Ishikawa (cell line): ENCODE data around the gene BIRC2.

Experiments
- CEBPB ChIP-seq: IDR thresholded peaks from 2 replicates; pipeline ENCODE4 v1.6.1; 2012
- CREB1 ChIP-seq: IDR thresholded peaks from 2 replicates; pipeline ENCODE4 v1.6.1; 2012; ENCODE audit warnings: low read depth
- EGR1 ChIP-seq: IDR thresholded peaks from 2 replicates; pipeline ENCODE4 v1.6.1; 2012
- EP300 ChIP-seq: IDR thresholded peaks from 2 replicates; pipeline ENCODE4 v1.6.1; 2012; ENCODE audit warnings: borderline replicate concordance
- FOXM1 ChIP-seq: IDR thresholded peaks from 2 replicates; pipeline ENCODE4 v1.6.1; 2012; ENCODE audit warnings: low read depth, borderline replicate concordance
- NFIC ChIP-seq: IDR thresholded peaks from 2 replicates; pipeline ENCODE4 v1.6.1; 2012
- RAD21 ChIP-seq: IDR thresholded peaks from 2 replicates; pipeline ENCODE4 v1.6.1; 2012; ENCODE audit warnings: low read depth
- TAF1 ChIP-seq: IDR thresholded peaks from 2 replicates; pipeline ENCODE4 v1.6.1; 2012; ENCODE audit warnings: low read depth, mild to moderate bottlenecking
- TCF12 ChIP-seq: IDR thresholded peaks from 2 replicates; pipeline ENCODE4 v1.6.1; 2012; ENCODE audit warnings: low read depth
- TEAD4 ChIP-seq: IDR thresholded peaks from 2 replicates; pipeline ENCODE4 v1.6.1; 2012
- YY1 ChIP-seq: IDR thresholded peaks from 2 replicates; pipeline ENCODE4 v1.6.1; 2012; ENCODE audit warnings: low read depth
- ZBTB7A ChIP-seq: IDR thresholded peaks from 2 replicates; pipeline ENCODE4 v1.6.1; 2012; ENCODE audit warnings: low read depth
- TF ChIP-seq, protein P1 (sequence below): IDR thresholded peaks from 2 replicates; pipeline ENCODE4 v1.6.1; 2012; ENCODE audit warnings: low read depth, mild to moderate bottlenecking
- TF ChIP-seq, protein P2 (sequence below): IDR thresholded peaks from 2 replicates; pipeline ENCODE4 v1.6.1; 2012
- TF ChIP-seq, protein P3 (sequence below): IDR thresholded peaks from 2 replicates; pipeline ENCODE4 v1.6.1; 2012

Gene BIRC2

DNA sequence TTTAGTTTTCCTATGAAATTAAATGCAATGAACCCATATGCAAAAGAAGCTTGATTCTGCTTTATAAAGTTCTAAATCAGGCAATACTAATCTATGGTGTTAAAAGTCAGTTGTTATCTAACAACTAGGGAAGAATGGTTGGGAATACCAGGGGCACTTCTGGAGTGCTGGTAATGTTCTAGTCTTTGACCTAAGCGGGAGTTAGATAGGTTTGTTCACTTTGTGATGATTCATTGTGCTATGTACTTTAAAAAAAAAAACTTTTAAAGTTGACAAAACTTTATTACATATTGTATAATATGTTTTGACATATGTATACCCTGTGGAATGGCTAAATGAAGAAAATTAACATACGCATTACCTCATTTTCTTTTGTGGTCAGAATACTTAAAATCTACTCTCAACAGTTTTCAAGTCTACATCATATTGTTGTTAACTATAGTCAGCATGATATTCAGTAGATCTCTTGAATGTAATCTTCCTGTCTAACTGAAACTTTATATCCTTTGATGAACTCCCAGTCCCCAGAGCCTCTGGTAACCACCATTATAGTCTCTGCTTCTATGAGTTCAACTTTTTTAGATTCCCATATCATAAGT is 39.2 kb downstream of the BIRC2 start:
- TF ChIP-seq EGR1 = no peak
- no peak for TF ChIP-seq TCF12
- no peak for TF ChIP-seq YY1
- TF ChIP-seq, protein P1, sequence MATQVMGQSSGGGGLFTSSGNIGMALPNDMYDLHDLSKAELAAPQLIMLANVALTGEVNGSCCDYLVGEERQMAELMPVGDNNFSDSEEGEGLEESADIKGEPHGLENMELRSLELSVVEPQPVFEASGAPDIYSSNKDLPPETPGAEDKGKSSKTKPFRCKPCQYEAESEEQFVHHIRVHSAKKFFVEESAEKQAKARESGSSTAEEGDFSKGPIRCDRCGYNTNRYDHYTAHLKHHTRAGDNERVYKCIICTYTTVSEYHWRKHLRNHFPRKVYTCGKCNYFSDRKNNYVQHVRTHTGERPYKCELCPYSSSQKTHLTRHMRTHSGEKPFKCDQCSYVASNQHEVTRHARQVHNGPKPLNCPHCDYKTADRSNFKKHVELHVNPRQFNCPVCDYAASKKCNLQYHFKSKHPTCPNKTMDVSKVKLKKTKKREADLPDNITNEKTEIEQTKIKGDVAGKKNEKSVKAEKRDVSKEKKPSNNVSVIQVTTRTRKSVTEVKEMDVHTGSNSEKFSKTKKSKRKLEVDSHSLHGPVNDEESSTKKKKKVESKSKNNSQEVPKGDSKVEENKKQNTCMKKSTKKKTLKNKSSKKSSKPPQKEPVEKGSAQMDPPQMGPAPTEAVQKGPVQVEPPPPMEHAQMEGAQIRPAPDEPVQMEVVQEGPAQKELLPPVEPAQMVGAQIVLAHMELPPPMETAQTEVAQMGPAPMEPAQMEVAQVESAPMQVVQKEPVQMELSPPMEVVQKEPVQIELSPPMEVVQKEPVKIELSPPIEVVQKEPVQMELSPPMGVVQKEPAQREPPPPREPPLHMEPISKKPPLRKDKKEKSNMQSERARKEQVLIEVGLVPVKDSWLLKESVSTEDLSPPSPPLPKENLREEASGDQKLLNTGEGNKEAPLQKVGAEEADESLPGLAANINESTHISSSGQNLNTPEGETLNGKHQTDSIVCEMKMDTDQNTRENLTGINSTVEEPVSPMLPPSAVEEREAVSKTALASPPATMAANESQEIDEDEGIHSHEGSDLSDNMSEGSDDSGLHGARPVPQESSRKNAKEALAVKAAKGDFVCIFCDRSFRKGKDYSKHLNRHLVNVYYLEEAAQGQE = no peak
- TF ChIP-seq NFIC = no peak
- TF ChIP-seq, protein P2, sequence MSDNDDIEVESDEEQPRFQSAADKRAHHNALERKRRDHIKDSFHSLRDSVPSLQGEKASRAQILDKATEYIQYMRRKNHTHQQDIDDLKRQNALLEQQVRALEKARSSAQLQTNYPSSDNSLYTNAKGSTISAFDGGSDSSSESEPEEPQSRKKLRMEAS = no peak
- no peak for TF ChIP-seq RAD21
- no peak for TF ChIP-seq FOXM1
- no peak for TF ChIP-seq ZBTB7A
- TF ChIP-seq CREB1 = no peak
- TF ChIP-seq, protein P3, sequence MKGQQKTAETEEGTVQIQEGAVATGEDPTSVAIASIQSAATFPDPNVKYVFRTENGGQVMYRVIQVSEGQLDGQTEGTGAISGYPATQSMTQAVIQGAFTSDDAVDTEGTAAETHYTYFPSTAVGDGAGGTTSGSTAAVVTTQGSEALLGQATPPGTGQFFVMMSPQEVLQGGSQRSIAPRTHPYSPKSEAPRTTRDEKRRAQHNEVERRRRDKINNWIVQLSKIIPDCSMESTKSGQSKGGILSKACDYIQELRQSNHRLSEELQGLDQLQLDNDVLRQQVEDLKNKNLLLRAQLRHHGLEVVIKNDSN = no peak

DNA sequence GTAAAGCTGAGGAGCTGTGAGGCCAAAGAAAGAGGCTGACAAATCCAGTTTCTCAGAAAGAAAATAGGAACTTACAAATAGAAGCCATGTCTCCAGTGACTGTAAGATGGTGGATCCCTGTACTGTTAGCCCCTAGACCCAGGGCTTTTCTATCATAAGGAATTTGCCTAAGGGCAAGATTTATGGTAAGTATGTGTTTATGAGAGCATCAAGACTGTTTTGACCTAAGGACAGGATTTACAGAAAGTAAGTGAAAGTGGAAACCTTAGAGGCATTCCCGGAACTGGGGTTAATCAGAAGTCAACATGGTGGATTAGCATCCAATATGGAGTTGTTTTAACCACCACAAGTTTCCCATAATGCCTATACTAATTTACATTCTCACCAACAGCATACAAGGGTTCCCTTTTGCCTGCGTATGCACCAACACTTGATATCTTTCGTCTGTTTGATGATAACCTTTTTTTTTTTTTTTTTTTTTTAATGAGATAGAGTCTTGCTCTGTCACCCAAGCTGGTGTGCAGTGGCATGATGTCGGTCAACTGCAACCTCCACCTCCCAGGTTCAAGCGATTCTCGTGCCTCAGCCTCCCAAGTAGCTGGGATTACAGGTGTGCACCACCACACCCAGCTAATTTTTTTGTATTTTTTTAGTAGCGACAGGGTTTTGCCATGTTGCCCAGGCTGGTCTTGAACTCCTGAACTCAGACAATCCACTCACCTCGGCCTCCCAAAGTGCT is 40.2 kb downstream of the BIRC2 start:
- TF ChIP-seq EGR1 (no peak), CEBPB (no peak), NFIC (no peak), RAD21 (no peak), TEAD4 (no peak), ZBTB7A (no peak), TCF12 (no peak), CREB1 (no peak), FOXM1 (no peak), YY1 (no peak), TAF1 (no peak), EP300 (no peak)
- TF ChIP-seq, protein P2 = no peak
- TF ChIP-seq, protein P3 = no peak
- TF ChIP-seq, protein P1 = no peak

DNA sequence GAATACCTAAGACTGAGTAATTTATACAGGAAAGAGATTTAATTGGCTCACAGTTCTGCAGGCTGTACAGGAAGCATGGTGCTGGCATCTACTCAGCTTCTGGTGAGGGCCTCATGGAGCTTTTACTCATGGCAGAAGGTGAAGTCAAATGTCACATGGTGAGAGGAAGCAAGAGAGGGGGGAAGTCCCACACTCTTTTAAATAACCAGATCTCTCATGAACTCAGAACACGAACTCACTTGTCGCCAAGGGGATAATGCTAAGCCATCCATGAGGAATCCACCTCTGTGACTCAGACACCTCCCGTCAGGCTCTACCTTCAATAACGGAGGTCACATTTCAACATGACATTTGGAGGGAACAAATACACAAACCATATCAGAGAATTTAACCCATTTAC is 42.2 kb downstream of the BIRC2 start:
- TF ChIP-seq, protein P3 = no peak
- TF ChIP-seq CREB1 = no peak
- TF ChIP-seq, protein P1 = no peak
- TF ChIP-seq YY1 = no peak
- no peak for TF ChIP-seq NFIC
- TF ChIP-seq, protein P2 = no peak
- TF ChIP-seq ZBTB7A = no peak
- TF ChIP-seq TCF12 = no peak
